ENCODE results near the gene ERVFRD-1.
"Not testable (repeated sequence)": the region's sequence is repeated elsewhere in the genome, so short reads cannot be mapped to it uniquely, and the experiment has no call there.

The ERVFRD-1 gene

DNA sequence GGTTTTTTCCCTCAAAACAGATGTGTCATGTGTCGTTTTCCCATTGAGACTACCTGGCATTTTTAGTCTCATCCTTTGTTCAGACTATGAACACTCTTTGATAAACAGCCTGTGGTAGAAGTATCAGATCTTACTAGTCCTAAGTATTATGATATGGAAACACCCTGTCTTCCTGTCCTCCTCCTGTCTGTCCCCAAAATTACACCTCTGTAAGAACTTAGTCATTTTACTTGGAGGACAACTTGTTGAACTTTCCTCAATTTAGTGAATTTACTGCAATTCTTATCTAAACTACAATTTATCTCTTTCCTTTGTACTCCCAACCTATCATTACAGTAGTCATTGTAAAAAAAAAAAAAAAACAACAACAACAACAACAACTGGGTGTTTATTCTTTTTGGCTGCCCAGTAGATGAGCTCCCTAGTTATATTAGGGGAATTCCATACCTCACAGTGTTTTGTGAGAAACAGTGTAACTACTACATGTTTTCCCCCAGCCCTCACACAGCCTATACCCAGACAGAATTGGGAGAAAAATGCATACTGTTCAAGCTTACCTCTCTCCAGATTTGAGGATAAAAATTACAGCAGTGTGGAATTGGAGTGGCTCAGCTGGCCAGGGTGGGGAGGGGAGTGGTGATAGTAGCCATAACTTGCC lies 18.5 kb upstream of the ERVFRD-1 start:
- Histone ChIP-seq H3K27me3 (ENCODE audit: control insufficient read depth, insufficient read depth, low read length, poor library complexity, severe bottlenecking) (no peaks in the 10 kb centered on the region), H3K4me3 (ENCODE audit: insufficient read depth, low read depth, low read length) (no peak overlapping the region), H3K9me3 (ENCODE audit: control insufficient read depth, low read length) (no peaks in the 10 kb centered on the region), H3K4me1 (ENCODE audit: control insufficient read depth, insufficient read depth, low read length) (no peaks in the 10 kb centered on the region), H3K36me3 (ENCODE audit: control insufficient read depth, insufficient read depth, low read length) (no peaks in the 10 kb centered on the region), H3K27ac (ENCODE audit: insufficient read depth, low read depth, low read length, poor library complexity, severe bottlenecking) (no peak overlapping the region)
- WGBS, 2 experiments, result 83 to 100% methylated on average over 1 of the region's 1 CpG

- Histone ChIP-seq H3K27ac (ENCODE audit: insufficient read depth, low read depth, low read length, poor library complexity, severe bottlenecking) (no peak overlapping the region), H3K9me3 (ENCODE audit: control insufficient read depth, low read length) (no peaks in the 10 kb centered on the region), H3K27me3 (ENCODE audit: control insufficient read depth, insufficient read depth, low read length, poor library complexity, severe bottlenecking) (no peaks in the 10 kb centered on the region), H3K4me3 (ENCODE audit: insufficient read depth, low read depth, low read length) (no peak overlapping the region), H3K36me3 (ENCODE audit: control insufficient read depth, insufficient read depth, low read length) (no peaks in the 10 kb centered on the region), H3K4me1 (ENCODE audit: control insufficient read depth, insufficient read depth, low read length) (no peaks in the 10 kb centered on the region)
- WGBS, 2 experiments, result 88 to 90% methylated on average over 1 of the region's 2 CpGs
These were observed 17.1 kb upstream of the ERVFRD-1 start for GRCh38 chr6:11128608-11129007.

DNA sequence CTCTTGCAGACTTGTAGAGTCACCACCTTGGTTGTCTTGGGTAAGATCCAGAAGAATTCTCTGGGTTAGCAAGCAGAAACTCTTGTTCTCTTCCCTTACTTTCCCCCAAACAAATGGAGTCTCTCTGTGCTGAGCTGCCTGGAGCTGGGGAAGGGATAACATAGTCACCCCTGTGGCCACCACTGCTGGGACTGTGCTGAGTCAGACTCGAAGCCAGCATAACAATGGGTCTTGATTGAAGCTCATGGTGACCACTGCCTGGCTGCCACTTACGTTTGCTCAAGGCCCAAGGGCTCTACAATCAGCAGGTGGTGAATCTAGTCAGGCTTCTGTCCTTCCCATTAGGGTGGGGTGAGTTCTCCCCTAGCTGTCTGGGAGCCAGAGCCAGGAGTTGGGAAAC lies 15.4 kb upstream of the ERVFRD-1 start:
- H3K27ac ChIP-seq (ENCODE audit: insufficient read depth, low read depth, low read length, poor library complexity, severe bottlenecking), result no peak overlapping the region
- no peaks in the 10 kb centered on the region for H3K4me1 ChIP-seq (ENCODE audit: control insufficient read depth, insufficient read depth, low read length)
- H3K36me3 ChIP-seq (ENCODE audit: control insufficient read depth, insufficient read depth, low read length), result no peaks in the 10 kb centered on the region
- H3K27me3 ChIP-seq (ENCODE audit: control insufficient read depth, insufficient read depth, low read length, poor library complexity, severe bottlenecking), result no peaks in the 10 kb centered on the region
- H3K9me3 ChIP-seq (ENCODE audit: control insufficient read depth, low read length), result no peaks in the 10 kb centered on the region
- WGBS, 2 experiments, result 54 to 62% methylated on average over 2 of the region's 2 CpGs
- H3K4me3 ChIP-seq (ENCODE audit: insufficient read depth, low read depth, low read length), result no peak overlapping the region

- WGBS, 2 experiments, result 88 to 98% methylated on average over 2 of the region's 2 CpGs
- H3K27me3 ChIP-seq (ENCODE audit: control insufficient read depth, insufficient read depth, low read length, poor library complexity, severe bottlenecking), result no peaks in the 10 kb centered on the region
- no peaks in the 10 kb centered on the region for H3K4me1 ChIP-seq (ENCODE audit: control insufficient read depth, insufficient read depth, low read length)
- H3K4me3 ChIP-seq (ENCODE audit: insufficient read depth, low read depth, low read length), result no peak overlapping the region
- H3K9me3 ChIP-seq (ENCODE audit: control insufficient read depth, low read length), result no peaks in the 10 kb centered on the region
- no peak overlapping the region for H3K27ac ChIP-seq (ENCODE audit: insufficient read depth, low read depth, low read length, poor library complexity, severe bottlenecking)
- H3K36me3 ChIP-seq (ENCODE audit: control insufficient read depth, insufficient read depth, low read length), result no peaks in the 10 kb centered on the region
These were observed 12.5 kb upstream of the ERVFRD-1 start for GRCh38 chr6:11123978-11124377.

DNA sequence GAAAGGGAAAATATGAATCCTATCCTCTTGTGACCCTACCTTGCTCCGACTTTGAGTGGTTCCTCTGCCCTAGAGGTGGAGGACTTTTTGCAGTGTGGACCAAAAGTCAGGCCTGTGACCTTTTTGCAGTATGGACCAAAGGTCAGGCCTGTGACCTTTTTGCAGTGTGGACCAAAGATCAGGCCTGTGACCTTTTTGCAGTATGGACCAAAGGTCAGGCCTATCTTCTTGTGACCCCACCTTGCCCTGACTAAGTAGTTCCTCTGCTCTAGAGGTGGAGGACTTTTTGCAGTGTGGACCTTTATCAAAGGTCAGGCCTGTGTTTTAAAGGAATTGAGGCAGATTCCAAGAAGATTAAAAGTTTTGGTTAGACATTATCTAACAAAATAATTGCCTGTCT lies 10.9 kb upstream of the ERVFRD-1 start:
- WGBS, 2 experiments, result 90 to 95% methylated on average over 1 of the region's 1 CpG
- Histone ChIP-seq H3K4me3 (ENCODE audit: insufficient read depth, low read depth, low read length) (no peak overlapping the region), H3K9me3 (ENCODE audit: control insufficient read depth, low read length) (no peaks in the 10 kb centered on the region), H3K27ac (ENCODE audit: insufficient read depth, low read depth, low read length, poor library complexity, severe bottlenecking) (no peak overlapping the region), H3K27me3 (ENCODE audit: control insufficient read depth, insufficient read depth, low read length, poor library complexity, severe bottlenecking) (no peaks in the 10 kb centered on the region), H3K4me1 (ENCODE audit: control insufficient read depth, insufficient read depth, low read length) (no peaks in the 10 kb centered on the region), H3K36me3 (ENCODE audit: control insufficient read depth, insufficient read depth, low read length) (no peaks in the 10 kb centered on the region)

DNA sequence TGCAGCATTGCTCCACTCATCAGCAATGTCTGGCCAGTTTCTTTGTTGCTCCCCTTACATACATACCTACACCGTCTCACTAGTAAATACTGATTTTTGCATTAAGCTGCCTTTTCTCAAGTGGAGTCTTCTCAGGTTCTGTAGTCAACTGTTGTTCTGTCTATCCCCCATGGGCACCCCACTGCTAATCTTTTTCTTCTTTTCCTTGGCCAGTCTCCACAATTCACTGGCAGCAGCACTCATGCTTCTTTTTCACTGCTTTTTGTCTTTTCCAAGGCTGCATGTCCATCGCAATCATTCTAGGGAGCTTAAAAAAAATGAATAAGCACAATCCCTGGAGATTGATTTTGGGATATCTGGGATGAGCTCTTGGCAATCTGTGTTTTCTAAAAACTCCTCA lies 10.3 kb upstream of the ERVFRD-1 start:
- Histone ChIP-seq H3K9me3 (ENCODE audit: control insufficient read depth, low read length) (no peaks in the 10 kb centered on the region), H3K36me3 (ENCODE audit: control insufficient read depth, insufficient read depth, low read length) (no peaks in the 10 kb centered on the region), H3K27ac (ENCODE audit: insufficient read depth, low read depth, low read length, poor library complexity, severe bottlenecking) (no peak overlapping the region), H3K27me3 (ENCODE audit: control insufficient read depth, insufficient read depth, low read length, poor library complexity, severe bottlenecking) (no peaks in the 10 kb centered on the region), H3K4me1 (ENCODE audit: control insufficient read depth, insufficient read depth, low read length) (no peaks in the 10 kb centered on the region), H3K4me3 (ENCODE audit: insufficient read depth, low read depth, low read length) (no peak overlapping the region)
- 88 to 93% methylated on average over 2 of the region's 2 CpGs for WGBS, 2 experiments

DNA sequence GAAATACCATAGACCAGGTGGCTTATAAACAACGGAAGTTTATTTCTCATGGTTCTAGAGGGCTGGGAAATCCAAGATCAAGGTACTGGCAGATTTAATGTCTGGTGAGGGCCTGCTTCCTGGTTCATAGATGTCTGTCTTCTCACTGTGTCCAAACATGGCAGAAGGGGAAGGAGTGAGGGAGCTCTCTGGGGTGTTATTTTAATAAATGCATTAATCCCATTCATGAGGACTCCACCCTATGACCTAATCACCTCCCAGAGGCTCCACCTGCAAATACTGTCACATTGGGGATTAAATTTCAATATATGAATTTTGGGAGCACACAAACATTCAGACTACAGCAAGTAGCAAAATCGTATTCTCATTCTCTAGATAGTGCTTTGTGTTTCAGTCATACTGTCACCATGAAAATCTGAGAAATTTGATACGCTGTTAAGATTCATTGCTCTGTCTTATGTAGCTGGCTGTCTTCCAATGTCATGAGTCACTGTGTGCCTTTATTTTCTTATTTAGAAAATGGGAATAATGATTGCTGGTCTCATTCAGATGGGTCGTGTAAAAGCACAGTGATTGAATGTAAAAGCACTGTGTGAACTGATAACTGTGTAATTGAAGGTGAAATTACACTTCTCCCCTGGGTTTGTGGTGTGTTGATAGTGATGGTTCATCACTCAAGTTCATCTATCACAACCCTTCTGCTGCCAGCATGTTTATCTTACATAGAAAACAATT lies 8.9 kb upstream of the ERVFRD-1 start:
- WGBS, 2 experiments, result 93 to 96% methylated on average over 4 of the region's 4 CpGs
- Histone ChIP-seq H3K27me3 (ENCODE audit: control insufficient read depth, insufficient read depth, low read length, poor library complexity, severe bottlenecking) (no peaks in the 10 kb centered on the region), H3K27ac (ENCODE audit: insufficient read depth, low read depth, low read length, poor library complexity, severe bottlenecking) (no peak overlapping the region), H3K36me3 (ENCODE audit: control insufficient read depth, insufficient read depth, low read length) (no peaks in the 10 kb centered on the region), H3K4me3 (ENCODE audit: insufficient read depth, low read depth, low read length) (no peak overlapping the region), H3K4me1 (ENCODE audit: control insufficient read depth, insufficient read depth, low read length) (no peaks in the 10 kb centered on the region), H3K9me3 (ENCODE audit: control insufficient read depth, low read length) (no peaks in the 10 kb centered on the region)

DNA sequence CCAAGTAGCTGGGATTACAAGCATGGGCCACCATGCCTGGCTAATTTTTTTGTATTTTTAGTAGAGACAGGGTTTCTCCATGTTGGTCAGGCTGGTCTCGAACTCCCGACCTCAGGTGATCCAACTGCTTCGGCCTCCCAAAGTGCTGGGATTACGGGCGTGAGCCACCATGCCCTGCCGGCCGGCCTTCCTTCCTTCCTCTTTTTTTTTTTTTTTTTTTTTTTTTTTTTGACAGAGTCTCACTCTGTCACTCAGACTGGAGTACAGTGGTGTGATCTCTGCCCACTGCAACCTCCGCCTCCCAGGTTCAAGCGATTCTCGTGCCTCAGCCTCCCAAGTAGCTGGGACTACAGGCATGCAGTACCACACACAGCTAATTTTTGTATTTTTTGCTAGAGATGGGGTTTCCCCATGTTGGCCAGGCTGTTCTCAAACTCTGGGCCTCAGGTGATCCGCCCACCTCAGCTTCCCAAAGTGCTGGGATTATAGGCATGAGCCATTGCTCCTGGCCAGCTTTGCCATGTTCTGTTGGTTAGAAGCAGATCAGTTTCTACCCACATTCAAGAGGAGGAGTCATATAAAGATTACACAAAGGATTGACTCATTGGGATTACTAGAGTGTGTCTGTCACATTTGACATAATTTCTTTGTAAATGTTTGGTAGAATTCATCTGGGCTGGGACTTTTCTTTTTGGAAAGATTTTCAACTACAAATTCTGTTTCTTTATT lies 4.4 kb upstream of the ERVFRD-1 start:
- H3K9me3 ChIP-seq (ENCODE audit: control insufficient read depth, low read length); H3K27me3 ChIP-seq (ENCODE audit: control insufficient read depth, insufficient read depth, low read length, poor library complexity, severe bottlenecking); H3K27ac ChIP-seq (ENCODE audit: insufficient read depth, low read depth, low read length, poor library complexity, severe bottlenecking); H3K4me1 ChIP-seq (ENCODE audit: control insufficient read depth, insufficient read depth, low read length); H3K36me3 ChIP-seq (ENCODE audit: control insufficient read depth, insufficient read depth, low read length); H3K4me3 ChIP-seq (ENCODE audit: insufficient read depth, low read depth, low read length): not testable (repeated sequence)
- 86 to 92% methylated on average over 11 of the region's 11 CpGs for WGBS, 2 experiments

- H3K9me3 ChIP-seq (ENCODE audit: control insufficient read depth, low read length), result no peaks in the 10 kb centered on the region
- 83 to 95% methylated on average over 4 of the region's 4 CpGs for WGBS, 2 experiments
- H3K27me3 ChIP-seq (ENCODE audit: control insufficient read depth, insufficient read depth, low read length, poor library complexity, severe bottlenecking), result no peaks in the 10 kb centered on the region
- no peaks in the 10 kb centered on the region for H3K4me1 ChIP-seq (ENCODE audit: control insufficient read depth, insufficient read depth, low read length)
- no peaks in the 10 kb centered on the region for H3K36me3 ChIP-seq (ENCODE audit: control insufficient read depth, insufficient read depth, low read length)
- no peak overlapping the region for H3K4me3 ChIP-seq (ENCODE audit: insufficient read depth, low read depth, low read length)
- H3K27ac ChIP-seq (ENCODE audit: insufficient read depth, low read depth, low read length, poor library complexity, severe bottlenecking), result no peak overlapping the region
These were observed 1.5 kb upstream of the ERVFRD-1 start for GRCh38 chr6:11113038-11113437.

DNA sequence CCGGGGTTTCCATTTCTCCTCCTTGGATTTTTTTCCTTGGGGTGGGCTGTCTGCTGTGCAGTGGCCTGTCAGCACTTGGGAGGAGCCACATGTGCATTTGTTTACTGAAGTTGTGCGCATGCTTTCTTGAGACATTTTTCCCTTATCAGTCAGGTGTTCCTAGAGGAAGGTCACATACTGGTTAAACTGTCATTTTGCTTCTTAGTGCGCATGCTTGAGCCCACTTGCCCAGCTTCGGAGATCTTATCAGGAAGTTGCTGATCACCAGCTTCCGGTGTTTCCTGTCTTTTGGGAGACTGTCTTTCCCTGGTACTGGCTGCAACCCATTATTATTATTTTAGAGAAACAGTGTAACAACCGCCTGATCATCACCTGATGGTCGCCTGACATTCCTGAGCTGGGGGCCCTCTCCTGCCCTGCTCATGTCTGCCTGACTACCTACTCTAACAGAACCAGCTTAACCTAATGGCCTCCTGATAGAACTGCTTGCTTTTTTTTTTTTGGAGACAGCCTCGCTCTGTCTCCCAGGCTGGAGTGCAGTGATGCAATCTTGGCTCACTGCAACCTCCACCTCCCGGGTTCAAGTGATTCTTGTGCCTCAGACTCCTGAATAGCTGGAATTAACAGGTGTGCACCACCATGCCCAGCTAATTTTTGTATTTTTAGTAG lies 378 bp upstream of the ERVFRD-1 start:
- no peak overlapping the region for H3K4me3 ChIP-seq (ENCODE audit: insufficient read depth, low read depth, low read length)
- no peaks in the 10 kb centered on the region for H3K36me3 ChIP-seq (ENCODE audit: control insufficient read depth, insufficient read depth, low read length)
- no peaks in the 10 kb centered on the region for H3K27me3 ChIP-seq (ENCODE audit: control insufficient read depth, insufficient read depth, low read length, poor library complexity, severe bottlenecking)
- no peaks in the 10 kb centered on the region for H3K4me1 ChIP-seq (ENCODE audit: control insufficient read depth, insufficient read depth, low read length)
- no peak overlapping the region for H3K27ac ChIP-seq (ENCODE audit: insufficient read depth, low read depth, low read length, poor library complexity, severe bottlenecking)
- H3K9me3 ChIP-seq (ENCODE audit: control insufficient read depth, low read length), result no peaks in the 10 kb centered on the region
- 92 to 96% methylated on average over 9 of the region's 9 CpGs for WGBS, 2 experiments
